Peyer's patch (tissue), 4 donors: Measurements from ENCODE around the gene TMEM161A.

ENCODE experiments used
- CTCF ChIP-seq, 6 experiments: fragments of 450-650 bp in 4 of 6; fragments of 200-600 bp in 2 of 6; sonication (generic) in 1 of 6; IDR thresholded peaks; one replicate each; pipeline ENCODE4 v1.5.1; 2017 to 2019; ENCODE audit warnings: antibody characterized with exemption in 6 of 6, mild to moderate bottlenecking in 3 of 6, moderate library complexity in 1 of 6
- POLR2A ChIP-seq, 2 donors: fragments of 450-650 bp; IDR thresholded peaks; one replicate each; pipeline ENCODE4 v1.5.1; 2017; ENCODE audit warnings: antibody characterized with exemption in 2 of 2, mild to moderate bottlenecking in 2 of 2, moderate library complexity in 2 of 2

- no peak for TF ChIP-seq CTCF (IDR thresholded peaks at IDR 0.05)
- no peak for TF ChIP-seq POLR2A (IDR thresholded peaks at IDR 0.05)
Observed at GRCh38 chr19:19170053-19170872, 32.0 kb upstream of the TMEM161A start, which contains the start of gene MEF2B.
